PC-3 (cell line): ENCODE results near the gene VARS2. TPM values are rescaled to one million over a fixed set of nuclear protein-coding genes. Genes with fewer than 3 reads are reported as not detected.

ENCODE experiments used
- ATAC-seq: fragments of 200-7000 bp; cut with Tn5 transposase; 2 replicates; pipeline ENCODE4 v1.9.1; 2020; ENCODE audit warnings: mild to moderate bottlenecking, moderate library complexity
- BruUV-seq: library from RNA; stranded (reverse); fragments of 400-500 nt; replicated peaks from 2 replicates; lab custom pipeline; 2021; lab: Mats Ljungman, UMichigan
- CTCF ChIA-PET: fragments of 300-600 bp; sonication (Branson Sonifier 250); formaldehyde crosslinking; loops from one replicate; lab custom pipeline; 2022; ENCODE audit warnings: antibody characterized with exemption; lab: Charles Lee
- POLR2A ChIA-PET: fragments of 300-600 bp; sonication (Branson Sonifier 250); formaldehyde crosslinking; loops from one replicate; lab custom pipeline; 2022; ENCODE audit warnings: antibody characterized with exemption; ENCODE audit not compliant: unreplicated experiment; lab: Charles Lee
- DNase-seq: peaks from one replicate; pipeline ENCODE4 v3.0.0-alpha.2; 2015
- H2AFZ ChIP-seq: fragments of 300-600 bp; sonication (generic); 2 replicates; pipeline ENCODE4 v1.6.0; 2016; ENCODE audit warnings: antibody characterized with exemption, low read length
- H3F3A ChIP-seq: fragments of 300-600 bp; sonication (generic); one replicate; pipeline ENCODE4 v1.6.0; 2017; ENCODE audit warnings: antibody characterized with exemption, low read length, control low read depth, mild to moderate bottlenecking; ENCODE audit not compliant: unreplicated experiment
- H3K27ac ChIP-seq: fragments of 300-600 bp; sonication (generic); 2 replicates; pipeline ENCODE4 v1.5.1; 2016; ENCODE audit warnings: mild to moderate bottlenecking, low read length
- H3K27me3 ChIP-seq: fragments of 300-600 bp; sonication (generic); 2 replicates; pipeline ENCODE4 v1.6.1; 2016; ENCODE audit warnings: low read length, mixed read lengths
- H3K36me3 ChIP-seq: fragments of 300-600 bp; sonication (generic); 2 replicates; pipeline ENCODE4 v1.6.1; 2016; ENCODE audit warnings: low read depth, mixed run types, low read length, mixed read lengths
- H3K4me1 ChIP-seq: fragments of 300-600 bp; sonication (generic); 2 replicates; pipeline ENCODE4 v1.5.1; 2016; ENCODE audit warnings: low read length; ENCODE audit not compliant: insufficient read depth
- H3K4me2 ChIP-seq: fragments of 300-600 bp; sonication (generic); 2 replicates; pipeline ENCODE4 v1.6.0; 2016; ENCODE audit warnings: low read length
- H3K4me3 ChIP-seq: fragments of 300-600 bp; sonication (generic); 2 replicates; pipeline ENCODE4 v1.5.1; 2016; ENCODE audit warnings: mild to moderate bottlenecking, low read length, mixed read lengths
- H3K79me2 ChIP-seq: fragments of 300-600 bp; sonication (generic); 2 replicates; pipeline ENCODE4 v1.6.1; 2017; ENCODE audit warnings: low read length, mixed read lengths
- H3K9ac ChIP-seq: fragments of 300-600 bp; sonication (generic); 2 replicates; pipeline ENCODE4 v1.6.0; 2016; ENCODE audit warnings: mild to moderate bottlenecking, low read length
- H3K9me2 ChIP-seq: fragments of 300-600 bp; sonication (generic); replicated peaks from 2 replicates; pipeline ENCODE4 v1.6.1; 2016; ENCODE audit warnings: mixed run types, low read length, mixed read lengths
- H3K9me3 ChIP-seq: fragments of 300-600 bp; sonication (generic); 2 replicates; pipeline ENCODE4 v1.6.1; 2016; ENCODE audit warnings: low read length, mixed read lengths
- H4K20me1 ChIP-seq: fragments of 300-600 bp; sonication (generic); 2 replicates; pipeline ENCODE4 v1.6.1; 2016; ENCODE audit warnings: low read length, mixed read lengths
- EZH2 ChIP-seq: fragments of 300-600 bp; sonication (generic); IDR thresholded peaks from one replicate; pipeline ENCODE4 v1.6.1; 2017; ENCODE audit warnings: antibody characterized with exemption, mild to moderate bottlenecking, low read length; ENCODE audit not compliant: unreplicated experiment
- EZH2phosphoT487 ChIP-seq: fragments of 300-600 bp; sonication (generic); IDR thresholded peaks from 2 replicates; pipeline ENCODE4 v1.6.1; 2018; ENCODE audit warnings: mild to moderate bottlenecking, antibody characterized with exemption, low read length, borderline replicate concordance
- intact Hi-C: fragments of 100-400 bp; cut with micrococcal nuclease; formaldehyde crosslinking; loops from 2 replicates; pipeline ENCODE4 v1.9.0; 2023
- total RNA-seq: library from RNA; depleted of rRNA; stranded (reverse); fragments of >200 nt; gene quantifications from 2 replicates; pipeline ENCODE4 v1.2.3, GENCODE V29; 2014
- TF ChIP-seq, protein P1 (sequence below): fragments of 300-600 bp; sonication (generic); conservative IDR thresholded peaks from 2 replicates; pipeline ENCODE4 v1.5.1; 2017; ENCODE audit warnings: antibody characterized with exemption, low read depth, mild to moderate bottlenecking, low read length

Gene VARS2
- total RNA-seq, 1 experiment from 2014 or later: 66.5 TPM

GRCh38 chr6:30951907-30952469 is 38.0 kb downstream of the VARS2 start:
- no peak overlapping the region for H2AFZ ChIP-seq
- no peaks in the 10 kb centered on the region for H3K79me2 ChIP-seq
- no peak overlapping the region for H3K4me3 ChIP-seq
- H3K27ac ChIP-seq: no peak overlapping the region
- no peak overlapping the region for H3K4me2 ChIP-seq
- intact Hi-C loops: no loop called here
- ChIA-PET CTCF (no interaction called here), POLR2A (no interaction called here)
- no TSS peak for BruUV-seq
- no peaks in the 10 kb centered on the region for H4K20me1 ChIP-seq
- ATAC-seq (no peak), DNase-seq (no peak)
- no peak overlapping the region for H3K9ac ChIP-seq
- H3K36me3 ChIP-seq: no peaks in the 10 kb centered on the region
- peaks cover 17% of the 10 kb centered on the region for H3K4me1 ChIP-seq
- TF ChIP-seq, protein P1, sequence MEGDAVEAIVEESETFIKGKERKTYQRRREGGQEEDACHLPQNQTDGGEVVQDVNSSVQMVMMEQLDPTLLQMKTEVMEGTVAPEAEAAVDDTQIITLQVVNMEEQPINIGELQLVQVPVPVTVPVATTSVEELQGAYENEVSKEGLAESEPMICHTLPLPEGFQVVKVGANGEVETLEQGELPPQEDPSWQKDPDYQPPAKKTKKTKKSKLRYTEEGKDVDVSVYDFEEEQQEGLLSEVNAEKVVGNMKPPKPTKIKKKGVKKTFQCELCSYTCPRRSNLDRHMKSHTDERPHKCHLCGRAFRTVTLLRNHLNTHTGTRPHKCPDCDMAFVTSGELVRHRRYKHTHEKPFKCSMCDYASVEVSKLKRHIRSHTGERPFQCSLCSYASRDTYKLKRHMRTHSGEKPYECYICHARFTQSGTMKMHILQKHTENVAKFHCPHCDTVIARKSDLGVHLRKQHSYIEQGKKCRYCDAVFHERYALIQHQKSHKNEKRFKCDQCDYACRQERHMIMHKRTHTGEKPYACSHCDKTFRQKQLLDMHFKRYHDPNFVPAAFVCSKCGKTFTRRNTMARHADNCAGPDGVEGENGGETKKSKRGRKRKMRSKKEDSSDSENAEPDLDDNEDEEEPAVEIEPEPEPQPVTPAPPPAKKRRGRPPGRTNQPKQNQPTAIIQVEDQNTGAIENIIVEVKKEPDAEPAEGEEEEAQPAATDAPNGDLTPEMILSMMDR: no peak
- no peak for TF ChIP-seq EZH2phosphoT487
- no peak for TF ChIP-seq EZH2
- no peaks in the 10 kb centered on the region for H3K27me3 ChIP-seq
- H3K9me3 ChIP-seq: no peaks in the 10 kb centered on the region
- no peaks in the 10 kb centered on the region for H3F3A ChIP-seq
- H3K9me2 ChIP-seq: no peaks in the 10 kb centered on the region

DNA sequence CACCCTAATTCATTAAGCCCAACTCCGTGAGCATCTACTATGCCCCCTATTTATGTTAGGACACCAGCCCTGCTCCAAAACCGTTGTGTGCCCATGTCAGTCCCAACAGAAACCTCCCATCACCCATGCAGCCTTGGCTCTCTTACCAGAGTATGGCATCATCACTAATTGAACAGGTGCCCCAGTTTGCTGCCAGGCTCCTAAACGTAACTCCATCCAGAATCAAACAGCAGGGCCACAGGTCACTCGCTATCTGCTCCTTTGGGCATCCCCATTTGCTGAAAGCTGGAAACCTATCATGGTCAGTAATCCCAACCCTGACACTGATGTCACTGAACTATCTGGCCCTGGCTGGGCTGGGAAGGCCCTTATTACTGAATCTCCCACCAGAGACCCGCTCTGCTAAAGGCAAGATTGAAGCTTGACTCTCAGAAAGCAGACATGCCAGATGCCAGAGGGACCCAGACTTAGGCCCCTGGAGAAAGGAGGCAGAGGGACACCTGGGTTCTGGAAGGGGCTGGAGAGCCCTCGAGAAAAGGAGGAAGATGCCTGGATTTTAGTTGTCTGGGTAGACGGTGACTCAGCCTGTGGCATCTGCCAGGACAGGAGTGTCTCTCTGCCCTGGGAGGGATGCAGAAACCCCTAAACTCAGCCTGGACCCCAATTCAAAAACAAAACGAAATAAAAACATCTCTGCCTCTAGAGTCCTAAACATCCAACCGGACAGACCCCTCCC is 40.8 kb downstream of the VARS2 start:
- H3K27me3 ChIP-seq: no peaks in the 10 kb centered on the region
- no peaks in the 10 kb centered on the region for H3K9me2 ChIP-seq
- H3K9ac ChIP-seq: peak overlapping the region; percentile 53
- intact Hi-C loops: no loop called here
- H4K20me1 ChIP-seq: no peaks in the 10 kb centered on the region
- H3K4me1 ChIP-seq: peaks cover 17% of the 10 kb centered on the region
- H2AFZ ChIP-seq: peak overlapping the region; percentile 83
- H3K4me2 ChIP-seq: peak overlapping the region; percentile 79
- TF ChIP-seq EZH2 (no peak), EZH2phosphoT487 (no peak)
- TF ChIP-seq, protein P1: no peak
- no peak for DNase-seq
- no peak overlapping the region for H3K27ac ChIP-seq
- ATAC-seq: peak; percentile 47
- H3F3A ChIP-seq: no peaks in the 10 kb centered on the region
- H3K4me3 ChIP-seq: peak overlapping the region; percentile 64
- ChIA-PET POLR2A (no interaction called here), CTCF (no interaction called here)
- BruUV-seq: no TSS peak
- H3K36me3 ChIP-seq: no peaks in the 10 kb centered on the region
- H3K9me3 ChIP-seq: no peaks in the 10 kb centered on the region
- H3K79me2 ChIP-seq: no peaks in the 10 kb centered on the region
